ENCODE measurements around the gene PRSS33.

DNA sequence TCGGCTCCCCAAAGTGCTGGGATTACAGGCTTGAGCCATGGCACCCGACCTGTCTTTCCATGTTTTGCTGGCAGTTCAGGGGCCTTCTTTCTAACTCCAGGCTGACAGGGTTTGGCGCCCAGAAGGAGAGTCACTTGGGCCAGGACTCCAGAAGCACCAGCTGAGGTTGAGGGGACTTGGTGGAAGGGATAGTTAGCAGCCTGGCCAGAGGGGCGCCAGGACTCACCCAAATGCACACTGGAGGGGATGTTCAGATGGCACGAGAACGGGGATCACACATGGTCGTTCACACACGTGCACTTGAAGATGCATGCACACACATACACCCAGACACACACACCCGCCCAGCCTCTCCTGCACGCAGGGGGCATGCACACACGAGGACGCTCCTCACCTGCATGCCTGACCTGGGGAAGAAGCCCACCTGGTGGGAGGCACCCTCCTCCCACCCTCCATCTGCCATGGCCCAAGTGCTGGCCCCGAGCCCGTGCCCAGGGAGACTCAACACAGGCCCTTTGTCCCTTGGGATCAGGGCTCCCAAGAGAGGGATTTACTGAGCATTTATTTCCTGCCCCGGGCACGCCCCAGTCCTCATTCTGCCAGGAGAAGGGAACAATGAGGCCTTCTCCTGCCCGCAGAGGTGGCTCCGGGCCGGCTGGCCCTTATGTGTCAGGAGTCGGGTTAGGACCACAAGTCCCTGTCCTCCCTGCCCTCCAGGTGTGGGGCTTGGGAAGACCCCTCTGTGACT, 27.4 kb upstream of the PRSS33 start:
- TF ChIP-seq, protein P1, sequence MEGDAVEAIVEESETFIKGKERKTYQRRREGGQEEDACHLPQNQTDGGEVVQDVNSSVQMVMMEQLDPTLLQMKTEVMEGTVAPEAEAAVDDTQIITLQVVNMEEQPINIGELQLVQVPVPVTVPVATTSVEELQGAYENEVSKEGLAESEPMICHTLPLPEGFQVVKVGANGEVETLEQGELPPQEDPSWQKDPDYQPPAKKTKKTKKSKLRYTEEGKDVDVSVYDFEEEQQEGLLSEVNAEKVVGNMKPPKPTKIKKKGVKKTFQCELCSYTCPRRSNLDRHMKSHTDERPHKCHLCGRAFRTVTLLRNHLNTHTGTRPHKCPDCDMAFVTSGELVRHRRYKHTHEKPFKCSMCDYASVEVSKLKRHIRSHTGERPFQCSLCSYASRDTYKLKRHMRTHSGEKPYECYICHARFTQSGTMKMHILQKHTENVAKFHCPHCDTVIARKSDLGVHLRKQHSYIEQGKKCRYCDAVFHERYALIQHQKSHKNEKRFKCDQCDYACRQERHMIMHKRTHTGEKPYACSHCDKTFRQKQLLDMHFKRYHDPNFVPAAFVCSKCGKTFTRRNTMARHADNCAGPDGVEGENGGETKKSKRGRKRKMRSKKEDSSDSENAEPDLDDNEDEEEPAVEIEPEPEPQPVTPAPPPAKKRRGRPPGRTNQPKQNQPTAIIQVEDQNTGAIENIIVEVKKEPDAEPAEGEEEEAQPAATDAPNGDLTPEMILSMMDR (conservative IDR thresholded peaks at IDR 0.05; ENCODE audit: low read length): no peak
- TF ChIP-seq EZH2phosphoT487 (IDR thresholded peaks at IDR 0.05; ENCODE audit: borderline replicate concordance): no peak

All from Loucy (cell line).